Activated CD8-positive, alpha-beta T cell treated with anti-CD3 and anti-CD28 coated beads for 36 hours (primary cell): ENCODE data around the gene PACSIN3. TPM values are rescaled to one million over a fixed set of nuclear protein-coding genes. Genes with fewer than 3 reads are reported as not detected.

Experiments used
- ATAC-seq: fragments of 200-7000 bp; cut with Tn5 transposase; one replicate; pipeline ENCODE4 v1.10.0; 2021; ENCODE audit warnings: mild to moderate bottlenecking, moderate library complexity
- CTCF ChIA-PET: fragments of 350-600 bp; sonication (Branson Sonifier 250); formaldehyde crosslinking; loops from one replicate; lab custom pipeline; 2021; ENCODE audit warnings: antibody characterized with exemption; lab: Charles Lee
- POLR2A ChIA-PET: fragments of 350-600 bp; sonication (Branson Sonifier 250); formaldehyde crosslinking; loops from one replicate; lab custom pipeline; 2021; ENCODE audit warnings: antibody characterized with exemption; lab: Charles Lee
- DNase-seq: peaks from one replicate; pipeline ENCODE4 v3.0.0-alpha.2; 2020
- H3K27ac Mint-ChIP-seq: one replicate; pipeline ENCODE4 v1.8.0; 2021; ENCODE audit warnings: mild to moderate bottlenecking, mixed read lengths
- H3K27me3 Mint-ChIP-seq: one replicate; pipeline ENCODE4 v1.8.0; 2021; ENCODE audit warnings: mixed read lengths
- H3K36me3 Mint-ChIP-seq: one replicate; pipeline ENCODE4 v1.8.0; 2021; ENCODE audit warnings: low read depth, mixed read lengths
- H3K4me1 Mint-ChIP-seq: one replicate; pipeline ENCODE4 v1.8.0; 2021; ENCODE audit warnings: low read depth, mixed read lengths
- H3K4me3 Mint-ChIP-seq: one replicate; pipeline ENCODE4 v1.8.0; 2021; ENCODE audit warnings: mild to moderate bottlenecking, moderate library complexity, mixed read lengths
- H3K9me3 Mint-ChIP-seq: one replicate; pipeline ENCODE4 v1.8.0; 2021; ENCODE audit warnings: mixed read lengths
- intact Hi-C: fragments of 100-400 bp; cut with micrococcal nuclease; formaldehyde crosslinking; loops from one replicate; pipeline ENCODE4 v1.10.0; 2022
- microRNA-seq: library from miRNA; unstranded; fragments of <30 nt; microRNA quantifications from one replicate; pipeline ENCODE4 v1.2.0, GENCODE V29; 2022; ENCODE audit warnings: borderline microRNAs expressed, borderline replicate concordance
- total RNA-seq, 2 experiments: library from RNA; stranded (reverse); gene quantifications; one replicate each; pipeline ENCODE4 v1.2.3, GENCODE V29; 2021
- TF ChIP-seq, protein P1 (sequence below): fragments of 200-600 bp; IDR thresholded peaks from one replicate; pipeline ENCODE4 v1.8.0; 2022; ENCODE audit warnings: antibody characterized with exemption, mild to moderate bottlenecking

PACSIN3 gene
- total RNA-seq, 2 experiments from 2014 or later, result 4.7 to 8.0 TPM

DNA sequence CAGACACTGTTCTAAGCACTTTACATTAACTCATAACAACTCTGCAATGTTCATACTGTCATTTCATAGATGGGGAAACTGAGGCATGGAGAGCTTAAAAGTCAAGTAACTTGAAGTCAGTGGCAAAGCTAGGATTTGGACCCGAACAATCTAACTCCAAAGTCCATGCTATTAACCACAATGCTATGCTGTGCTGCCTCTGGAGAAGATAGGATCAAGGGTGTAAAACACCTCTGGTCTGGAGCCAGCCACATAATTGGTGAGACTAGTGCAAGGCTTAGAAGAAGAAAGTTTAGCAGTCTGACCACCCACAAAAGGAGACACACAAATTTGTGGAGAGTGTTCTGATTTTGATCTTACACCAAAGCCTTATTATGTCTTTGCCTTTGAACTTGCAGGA is 53.3 kb downstream of the PACSIN3 start:
- ChIA-PET POLR2A (interaction anchor here (0.8 kb wide), 1 partner anchor 131 kb away, joined by 3 read pairs; no protein-coding TSS in a partner anchor), CTCF (interaction anchor here (1.2 to 2.4 kb wide), 2 partner anchors 20 to 23 kb away, joined by 3 to 12 read pairs; no protein-coding TSS in a partner anchor)
- intact Hi-C loops, result no loop called here
- Mint-ChIP-seq H3K36me3 (no peaks in the 10 kb centered on the region), H3K27ac (no peak overlapping the region), H3K4me3 (no peak overlapping the region), H3K4me1 (no peaks in the 10 kb centered on the region), H3K9me3 (no peaks in the 10 kb centered on the region), H3K27me3 (no peaks in the 10 kb centered on the region)
- TF ChIP-seq, protein P1, sequence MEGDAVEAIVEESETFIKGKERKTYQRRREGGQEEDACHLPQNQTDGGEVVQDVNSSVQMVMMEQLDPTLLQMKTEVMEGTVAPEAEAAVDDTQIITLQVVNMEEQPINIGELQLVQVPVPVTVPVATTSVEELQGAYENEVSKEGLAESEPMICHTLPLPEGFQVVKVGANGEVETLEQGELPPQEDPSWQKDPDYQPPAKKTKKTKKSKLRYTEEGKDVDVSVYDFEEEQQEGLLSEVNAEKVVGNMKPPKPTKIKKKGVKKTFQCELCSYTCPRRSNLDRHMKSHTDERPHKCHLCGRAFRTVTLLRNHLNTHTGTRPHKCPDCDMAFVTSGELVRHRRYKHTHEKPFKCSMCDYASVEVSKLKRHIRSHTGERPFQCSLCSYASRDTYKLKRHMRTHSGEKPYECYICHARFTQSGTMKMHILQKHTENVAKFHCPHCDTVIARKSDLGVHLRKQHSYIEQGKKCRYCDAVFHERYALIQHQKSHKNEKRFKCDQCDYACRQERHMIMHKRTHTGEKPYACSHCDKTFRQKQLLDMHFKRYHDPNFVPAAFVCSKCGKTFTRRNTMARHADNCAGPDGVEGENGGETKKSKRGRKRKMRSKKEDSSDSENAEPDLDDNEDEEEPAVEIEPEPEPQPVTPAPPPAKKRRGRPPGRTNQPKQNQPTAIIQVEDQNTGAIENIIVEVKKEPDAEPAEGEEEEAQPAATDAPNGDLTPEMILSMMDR, result no peak
- ATAC-seq (no peak), DNase-seq (no peak)

DNA sequence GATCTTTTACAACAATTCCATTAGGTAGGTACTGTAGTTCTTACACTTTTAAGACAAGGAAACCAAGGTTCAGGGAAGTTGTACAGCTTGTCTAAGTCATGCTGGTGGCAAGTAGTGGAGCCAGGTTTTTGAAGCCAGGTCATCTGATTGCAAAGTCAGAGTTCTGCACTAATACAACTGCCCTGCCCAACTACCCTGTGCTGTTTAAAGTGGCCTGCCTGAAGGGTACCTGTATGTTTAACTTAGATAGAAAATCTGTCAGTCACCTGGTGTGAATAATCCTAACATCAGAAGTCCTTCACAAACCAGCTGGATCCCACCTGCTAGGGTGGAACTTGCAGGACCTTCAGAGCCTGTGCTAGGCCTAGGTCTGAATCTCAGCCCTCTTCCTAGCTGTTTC is 53.7 kb downstream of the PACSIN3 start:
- intact Hi-C loops, result no loop called here
- DNase-seq (no peak), ATAC-seq (no peak)
- Mint-ChIP-seq H3K27me3 (no peaks in the 10 kb centered on the region), H3K36me3 (no peaks in the 10 kb centered on the region), H3K9me3 (no peaks in the 10 kb centered on the region), H3K27ac (no peak overlapping the region), H3K4me3 (no peak overlapping the region), H3K4me1 (no peaks in the 10 kb centered on the region)
- ChIA-PET CTCF (interaction anchor here (2.0 to 2.4 kb wide), 2 partner anchors 21 kb away, joined by 12 to 13 read pairs; no protein-coding TSS in a partner anchor), POLR2A (interaction anchor here (0.6 to 0.8 kb wide), 2 partner anchors 72 to 131 kb away, joined by 3 to 4 read pairs; no protein-coding TSS in a partner anchor)
- TF ChIP-seq, protein P1, result no peak

DNA sequence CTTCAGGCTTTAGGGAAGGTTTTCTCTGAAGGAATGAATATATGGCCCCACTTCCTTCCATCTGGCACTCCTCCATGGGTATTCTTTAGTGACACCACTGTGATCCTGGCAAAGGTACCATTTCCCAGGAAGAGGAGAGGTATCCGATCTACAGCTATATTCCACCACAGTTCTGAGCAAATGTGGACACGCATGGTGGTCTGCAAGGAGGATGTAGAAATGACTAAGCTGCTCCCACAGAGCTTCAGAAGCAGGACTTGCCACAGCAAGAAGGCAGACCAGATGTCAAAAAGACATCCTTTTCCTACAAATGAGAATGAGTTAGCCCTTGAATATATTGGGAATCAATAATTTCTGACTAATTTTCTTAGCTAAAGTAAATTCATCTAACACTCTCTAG is 55.1 kb downstream of the PACSIN3 start:
- Mint-ChIP-seq H3K9me3 (no peaks in the 10 kb centered on the region), H3K4me1 (no peaks in the 10 kb centered on the region), H3K27ac (no peak overlapping the region), H3K4me3 (no peak overlapping the region), H3K36me3 (no peaks in the 10 kb centered on the region), H3K27me3 (no peaks in the 10 kb centered on the region)
- intact Hi-C loops, result no loop called here
- ChIA-PET POLR2A (no interaction called here), CTCF (interaction anchor here (0.6 to 2.0 kb wide), 4 partner anchors 22 to 222 kb away, joined by 3 to 13 read pairs (median 4); no protein-coding TSS in a partner anchor)
- DNase-seq (no peak), ATAC-seq (no peak)
- TF ChIP-seq, protein P1, result no peak

DNA sequence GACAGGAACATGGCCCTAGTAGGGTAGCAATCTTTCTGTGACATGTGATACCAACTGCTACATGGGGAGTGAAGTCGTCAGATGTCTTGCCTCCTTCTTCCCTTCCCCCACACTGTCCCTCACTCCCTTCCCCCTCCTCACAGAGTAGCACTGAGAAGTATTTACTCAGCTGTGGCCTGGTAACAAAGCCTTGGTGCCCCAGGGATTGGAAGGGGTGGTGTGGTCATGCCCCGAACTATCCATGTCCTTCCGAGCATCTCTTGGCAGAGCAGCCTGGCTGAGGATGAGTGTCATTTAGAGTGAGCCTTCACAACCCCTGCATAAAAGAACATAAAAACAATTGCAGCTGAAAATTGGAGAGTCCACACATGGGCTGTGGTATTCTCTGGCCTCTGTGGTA is 55.7 kb downstream of the PACSIN3 start:
- DNase-seq, result no peak
- ATAC-seq, result no peak
- H3K4me1 Mint-ChIP-seq, result no peaks in the 10 kb centered on the region
- ChIA-PET POLR2A (no interaction called here), CTCF (interaction anchor here (0.6 to 2.0 kb wide), 2 partner anchors 23 to 221 kb away, joined by 5 to 13 read pairs; no protein-coding TSS in a partner anchor)
- H3K36me3 Mint-ChIP-seq, result no peaks in the 10 kb centered on the region
- TF ChIP-seq, protein P1, result no peak
- H3K9me3 Mint-ChIP-seq, result no peaks in the 10 kb centered on the region
- intact Hi-C loops, result no loop called here
- no peak overlapping the region for H3K27ac Mint-ChIP-seq
- H3K27me3 Mint-ChIP-seq, result no peaks in the 10 kb centered on the region
- H3K4me3 Mint-ChIP-seq, result no peak overlapping the region

Small RNAs within 50 kb of the gene (microRNA-seq; reads per million reads assigned to microRNA genes)
- not detected for gene MIR6745

Other genes starting within 250 kb of the PACSIN3 start
- 10 to 100 TPM; 12.8 to 14.4 TPM for gene CSTPP1, start 249.7 kb downstream of the PACSIN3 start, total RNA-seq
- 10 to 100 TPM; 70.1 to 71.7 TPM for gene ARFGAP2, start 9.6 kb downstream of the PACSIN3 start, total RNA-seq
- gene DDB2, start 28.5 kb upstream of the PACSIN3 start, total RNA-seq, result 100 to 1,000 TPM; 189 to 200 TPM
- gene ACP2, start 62.4 kb upstream of the PACSIN3 start, total RNA-seq, result 10 to 100 TPM in 1 of 2 experiments, 1 to 10 TPM in 1; 9.4 to 13.4 TPM
- gene NR1H3, start 71.6 kb upstream of the PACSIN3 start, total RNA-seq, result 10 to 100 TPM; 12.7 to 15.3 TPM
- gene MADD, start 83.7 kb upstream of the PACSIN3 start, total RNA-seq, result 10 to 100 TPM; 55.7 to 61.2 TPM
- not detected for gene MYBPC3, start 166.3 kb upstream of the PACSIN3 start, total RNA-seq
- under 1 TPM in 1 of 2 experiments, not detected in 1; 0.25 TPM for gene SPI1, start 192.1 kb upstream of the PACSIN3 start, total RNA-seq
- 10 to 100 TPM; 10.0 to 10.5 TPM for gene SLC39A13, start 222.2 kb upstream of the PACSIN3 start, total RNA-seq
- gene PSMC3, start 240.0 kb upstream of the PACSIN3 start, total RNA-seq, result 100 to 1,000 TPM; 137 to 140 TPM